Stimulated activated CD4-positive, alpha-beta T cell treated with anti-CD3 and anti-CD28 coated beads, Interleukin-12 subunit alpha, Interleukin-12 subunit beta, amount 100 ng/mL, for 24 hours (primary cell): ENCODE data around the gene COMMD3.
A peak's percentile ranks its signal among the peaks of the same experiment; 100 is the strongest.

Source experiments
- DNase-seq, 2 experiments: peaks; one replicate each; pipeline ENCODE4 v3.0.0-alpha.2; 2020; ENCODE audit warnings: low read depth in 2 of 2

Gene COMMD3

GRCh38 chr10:22319980-22320558 is 3.9 kb downstream of the COMMD3 start:
- DNase-seq, result no peak

GRCh38 chr10:22320591-22321155 is 4.5 kb downstream of the COMMD3 start, which contains the start of gene BMI1:
BMI1 (plus strand) TSS chr10:22321099; CDS start chr10:22326450, 5,351 bp downstream.
- DNase-seq, result peak in 1 of 2 experiments; percentile 54

GRCh38 chr10:22321156-22321923 is 5.2 kb downstream of the COMMD3 start:
- DNase-seq, result peak in 1 of 2 experiments; percentile 39

- DNase-seq, result no peak
These were observed 5.9 kb downstream of the COMMD3 start for GRCh38 chr10:22321924-22322640.

GRCh38 chr10:22322641-22323160 is 6.5 kb downstream of the COMMD3 start:
- DNase-seq, result no peak

- DNase-seq, result no peak
These were observed 7.5 kb downstream of the COMMD3 start for GRCh38 chr10:22323538-22324305.

GRCh38 chr10:22324413-22324812 is 8.2 kb downstream of the COMMD3 start:
- DNase-seq, result no peak

GRCh38 chr10:22324893-22325271 is 8.7 kb downstream of the COMMD3 start:
- DNase-seq, result no peak

GRCh38 chr10:22325272-22326144 is 9.3 kb downstream of the COMMD3 start:
- DNase-seq, result peak in 1 of 2 experiments; percentile 33

GRCh38 chr10:22326145-22326702 is 10.0 kb downstream of the COMMD3 start:
- DNase-seq, result no peak

GRCh38 chr10:22329150-22329549 is 13.0 kb downstream of the COMMD3 start:
- no peak for DNase-seq

- no peak for DNase-seq
These were observed 16.0 kb downstream of the COMMD3 start for GRCh38 chr10:22332116-22332692.

- DNase-seq, result no peak
These were observed 17.2 kb downstream of the COMMD3 start for GRCh38 chr10:22333167-22333974.

GRCh38 chr10:22333975-22334282 is 17.7 kb downstream of the COMMD3 start:
- no peak for DNase-seq

- DNase-seq, result no peak
These were observed 18.4 kb downstream of the COMMD3 start for GRCh38 chr10:22334414-22335172.

GRCh38 chr10:22335173-22335933 is 19.2 kb downstream of the COMMD3 start:
- peak; percentile 31 to 47 for DNase-seq

- no peak for DNase-seq
These were observed 22.2 kb downstream of the COMMD3 start for GRCh38 chr10:22338185-22338900.
